CD4-positive, alpha-beta memory T cell (primary cell): ENCODE measurements around the gene ZNF506. TPM values are rescaled to one million over a fixed set of nuclear protein-coding genes. Genes with fewer than 3 reads are reported as not detected.
"Not testable (repeated sequence)": the region's sequence is repeated elsewhere in the genome, so short reads cannot be mapped to it uniquely, and the experiment has no call there.

ENCODE experiments used
- CTCF ChIA-PET: fragments of 350-600 bp; sonication (Branson Sonifier 250); formaldehyde crosslinking; loops from one replicate; lab custom pipeline; 2021; ENCODE audit warnings: inconsistent platforms; ENCODE audit not compliant: partially characterized antibody; lab: Charles Lee
- POLR2A ChIA-PET: fragments of 350-600 bp; sonication (Branson Sonifier 250); formaldehyde crosslinking; loops from one replicate; lab custom pipeline; 2021; ENCODE audit not compliant: partially characterized antibody; lab: Charles Lee
- DNase-seq, 5 donors: peaks; one replicate each; pipeline versions ENCODE4 v3.0.0 to v3.0.0-alpha.2; 2020 to 2022; ENCODE audit warnings: mixed read lengths in 1 of 5
- H3K27ac ChIP-seq: one replicate; pipeline ENCODE4 v1.7.0; 2013; ENCODE audit warnings: low read depth, low read length
- H3K27me3 ChIP-seq: 2 replicates; pipeline ENCODE4 v1.7.0; 2013; ENCODE audit warnings: mild to moderate bottlenecking, low read length, moderate library complexity; ENCODE audit not compliant: insufficient read depth
- H3K36me3 ChIP-seq: 2 replicates; pipeline ENCODE4 v1.7.0; 2013; ENCODE audit warnings: mild to moderate bottlenecking, low read length, moderate library complexity; ENCODE audit not compliant: insufficient read depth
- H3K4me1 ChIP-seq: 2 replicates; pipeline ENCODE4 v1.7.0; 2013; ENCODE audit warnings: mild to moderate bottlenecking, low read length, moderate library complexity; ENCODE audit not compliant: insufficient read depth
- H3K4me3 ChIP-seq, 2 donors: one replicate each; pipeline ENCODE4 v1.7.0; 2013; ENCODE audit warnings: low read length in 2 of 2, mild to moderate bottlenecking in 1 of 2
- H3K9me3 ChIP-seq, 2 donors: one replicate each; pipeline ENCODE4 v1.7.0; 2013; ENCODE audit warnings: low read length in 2 of 2, control low read depth in 1 of 2; ENCODE audit not compliant: control insufficient read depth in 1 of 2
- H3K27ac Mint-ChIP-seq, 7 donors: one replicate each; pipeline ENCODE4 v1.8.0; 2020 to 2021; ENCODE audit warnings: mixed read lengths in 7 of 7, mild to moderate bottlenecking in 6 of 7, inconsistent platforms in 3 of 7, moderate library complexity in 3 of 7
- H3K27me3 Mint-ChIP-seq, 2 donors: one replicate each; pipeline ENCODE4 v1.8.0; 2020 to 2021; ENCODE audit warnings: mixed read lengths in 2 of 2
- H3K36me3 Mint-ChIP-seq, 2 donors: one replicate each; pipeline ENCODE4 v1.8.0; 2020 to 2021; ENCODE audit warnings: mixed read lengths in 2 of 2, inconsistent platforms in 1 of 2, mild to moderate bottlenecking in 1 of 2
- H3K4me1 Mint-ChIP-seq, 4 donors: one replicate each; pipeline ENCODE4 v1.8.0; 2020 to 2021; ENCODE audit warnings: mixed read lengths in 4 of 4, mild to moderate bottlenecking in 1 of 4
- H3K4me3 Mint-ChIP-seq, 8 donors: one replicate each; pipeline ENCODE4 v1.8.0; 2020 to 2021; ENCODE audit warnings: mixed read lengths in 8 of 8, mild to moderate bottlenecking in 7 of 8, moderate library complexity in 6 of 8, inconsistent platforms in 3 of 8
- H3K9me3 Mint-ChIP-seq, 8 donors: one replicate each; pipeline ENCODE4 v1.8.0; 2020 to 2021; ENCODE audit warnings: mixed read lengths in 8 of 8, mild to moderate bottlenecking in 5 of 8, inconsistent platforms in 3 of 8, moderate library complexity in 1 of 8
- intact Hi-C: fragments of 100-400 bp; cut with micrococcal nuclease; formaldehyde crosslinking; loops from one replicate; pipeline ENCODE4 v1.15.1; 2023
- polyA plus RNA-seq, 2 donors: library from polyadenylated mRNA; unstranded; fragments of 300-500 nt; fragmentation: Illumina TruSeq; gene quantifications; one replicate each; pipeline ENCODE4 v1.2.3, GENCODE V29; 2021
- total RNA-seq, 2 experiments: library from RNA; stranded (reverse); gene quantifications; one replicate each; pipeline ENCODE4 v1.2.3, GENCODE V29; 2021

Gene ZNF506
- total and polyA plus RNA-seq, 4 experiments from 2014 or later: 9.6 to 80.5 (median 52.8) TPM

DNA sequence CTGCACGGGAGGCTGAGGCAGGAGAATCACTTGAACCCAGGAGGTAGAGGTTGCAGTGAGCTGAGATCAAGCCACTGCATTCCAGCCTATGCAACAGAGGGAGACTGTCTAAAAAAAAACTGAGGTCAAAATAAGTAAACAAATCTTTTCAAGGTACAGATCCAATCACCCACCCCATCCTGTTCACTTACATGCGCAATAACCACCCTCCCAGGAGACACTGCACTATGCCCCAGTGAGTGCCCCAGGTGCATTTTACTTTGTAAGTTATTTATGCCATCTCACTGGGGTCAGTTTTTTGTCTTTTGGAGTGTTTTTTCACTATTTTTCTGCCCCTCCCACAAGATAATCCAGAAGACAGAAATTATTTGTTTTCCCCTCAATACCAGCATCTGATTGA is 37.2 kb upstream of the ZNF506 start:
- H3K4me3 ChIP-seq: no peak overlapping the region
- H3K27ac ChIP-seq: no peak overlapping the region
- Mint-ChIP-seq H3K36me3 (peaks cover 0 to 3% of the 10 kb centered on the region in 2 donors), H3K27me3 (peaks cover 0 to 1% of the 10 kb centered on the region in 2 donors), H3K9me3 (no peaks in the 10 kb centered on the region), H3K4me1 (peaks cover 4 to 13% (median 8%) of the 10 kb centered on the region in 4 donors), H3K27ac (no peak overlapping the region), H3K4me3 (no peak overlapping the region)
- intact Hi-C loops: no loop called here
- no peak for DNase-seq
- no peaks in the 10 kb centered on the region for H3K36me3 ChIP-seq
- no peaks in the 10 kb centered on the region for H3K27me3 ChIP-seq
- ChIA-PET POLR2A (no interaction called here), CTCF (no interaction called here)
- no peaks in the 10 kb centered on the region for H3K9me3 ChIP-seq
- H3K4me1 ChIP-seq: no peaks in the 10 kb centered on the region

DNA sequence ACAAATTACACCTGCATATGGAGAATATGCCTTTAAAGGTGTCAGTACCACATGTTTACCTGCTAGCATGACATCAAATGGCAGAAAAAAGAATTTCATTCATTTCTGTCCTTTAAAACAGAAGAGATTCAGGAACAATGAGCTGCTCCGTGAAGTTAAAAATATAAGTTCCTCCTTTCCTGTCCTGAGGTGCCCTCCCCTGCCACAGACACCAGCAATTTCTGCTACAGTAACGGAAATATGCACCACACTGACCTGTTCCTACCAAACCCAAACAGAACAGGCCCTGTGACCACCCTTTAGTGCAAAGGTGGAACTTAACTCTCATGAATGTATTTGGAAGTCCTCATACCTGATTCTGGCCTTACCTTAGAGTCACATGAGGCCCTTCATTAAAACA is 30.2 kb upstream of the ZNF506 start:
- H3K27me3 ChIP-seq, CTCF ChIA-PET, POLR2A ChIA-PET, H3K27ac ChIP-seq, intact Hi-C loops, H3K4me1 ChIP-seq, H3K9me3 Mint-ChIP-seq, H3K36me3 ChIP-seq, DNase-seq, H3K4me1 Mint-ChIP-seq, H3K27ac Mint-ChIP-seq, H3K4me3 Mint-ChIP-seq, H3K9me3 ChIP-seq, H3K27me3 Mint-ChIP-seq, H3K36me3 Mint-ChIP-seq, H3K4me3 ChIP-seq: not testable (repeated sequence)

DNA sequence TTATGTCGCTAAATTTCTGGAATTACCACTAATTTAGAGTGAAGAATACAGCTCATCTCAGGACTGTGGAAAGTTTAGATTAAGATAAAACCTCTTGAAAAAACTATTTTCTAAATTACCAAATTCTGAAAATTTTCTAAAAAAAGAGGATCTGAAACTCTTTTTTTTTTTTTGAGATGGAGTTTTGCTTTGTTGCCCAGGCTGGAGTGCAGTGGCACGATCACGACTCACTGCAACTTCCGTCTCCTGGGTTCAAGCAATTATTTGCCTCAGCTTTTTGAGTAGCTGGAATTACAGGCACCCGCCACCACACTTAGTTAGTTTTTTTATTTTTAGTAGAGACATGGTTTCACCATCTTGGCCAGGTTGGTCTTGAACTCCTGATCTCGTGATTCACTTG is 27.5 kb upstream of the ZNF506 start:
- no peak for DNase-seq
- no peaks in the 10 kb centered on the region for H3K27me3 ChIP-seq
- CTCF ChIA-PET: no interaction called here
- H3K27ac ChIP-seq: no peak overlapping the region
- no peaks in the 10 kb centered on the region for H3K9me3 ChIP-seq
- H3K4me3 ChIP-seq: no peak overlapping the region
- Mint-ChIP-seq H3K4me3 (no peak overlapping the region), H3K4me1 (no peaks in the 10 kb centered on the region), H3K27ac (no peak overlapping the region), H3K36me3 (no peaks in the 10 kb centered on the region), H3K27me3 (no peaks in the 10 kb centered on the region), H3K9me3 (peaks cover 0 to 9% (median 0%) of the 10 kb centered on the region in 8 donors)
- H3K36me3 ChIP-seq: no peaks in the 10 kb centered on the region
- H3K4me1 ChIP-seq: no peaks in the 10 kb centered on the region
- intact Hi-C loops: no loop called here
- POLR2A ChIA-PET: no interaction called here

DNA sequence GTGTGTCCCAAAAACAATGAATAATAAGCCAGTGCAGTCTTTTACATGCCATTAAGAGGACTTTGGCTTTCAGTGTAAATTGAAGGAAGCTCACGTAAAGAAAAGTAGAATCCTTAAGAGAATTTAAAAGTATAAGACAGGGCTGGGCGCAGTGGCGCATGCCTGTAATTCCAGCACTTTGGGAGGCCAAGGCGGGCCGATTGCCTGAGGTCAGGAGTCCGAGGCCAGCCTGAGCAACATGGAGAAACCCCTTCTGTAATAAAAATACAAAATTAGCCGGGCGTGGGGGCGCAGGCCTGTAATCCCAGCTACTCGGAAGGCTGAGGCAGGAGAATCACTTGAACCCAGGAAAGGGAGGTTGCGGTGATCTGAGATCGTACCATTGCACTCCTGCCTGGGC is 26.2 kb upstream of the ZNF506 start:
- Histone ChIP-seq H3K27ac (no peak overlapping the region), H3K36me3 (no peaks in the 10 kb centered on the region), H3K4me1 (no peaks in the 10 kb centered on the region), H3K9me3 (no peaks in the 10 kb centered on the region), H3K27me3 (no peaks in the 10 kb centered on the region), H3K4me3 (no peak overlapping the region)
- H3K4me1 Mint-ChIP-seq: no peaks in the 10 kb centered on the region
- H3K27ac Mint-ChIP-seq: no peak overlapping the region
- peaks cover 0 to 1% of the 10 kb centered on the region in 2 donors for H3K36me3 Mint-ChIP-seq
- no peak for DNase-seq
- H3K27me3 Mint-ChIP-seq: no peaks in the 10 kb centered on the region
- ChIA-PET CTCF (no interaction called here), POLR2A (no interaction called here)
- intact Hi-C loops: no loop called here
- H3K9me3 Mint-ChIP-seq: peaks cover 0 to 20% (median 3%) of the 10 kb centered on the region in 8 donors
- H3K4me3 Mint-ChIP-seq: no peak overlapping the region

DNA sequence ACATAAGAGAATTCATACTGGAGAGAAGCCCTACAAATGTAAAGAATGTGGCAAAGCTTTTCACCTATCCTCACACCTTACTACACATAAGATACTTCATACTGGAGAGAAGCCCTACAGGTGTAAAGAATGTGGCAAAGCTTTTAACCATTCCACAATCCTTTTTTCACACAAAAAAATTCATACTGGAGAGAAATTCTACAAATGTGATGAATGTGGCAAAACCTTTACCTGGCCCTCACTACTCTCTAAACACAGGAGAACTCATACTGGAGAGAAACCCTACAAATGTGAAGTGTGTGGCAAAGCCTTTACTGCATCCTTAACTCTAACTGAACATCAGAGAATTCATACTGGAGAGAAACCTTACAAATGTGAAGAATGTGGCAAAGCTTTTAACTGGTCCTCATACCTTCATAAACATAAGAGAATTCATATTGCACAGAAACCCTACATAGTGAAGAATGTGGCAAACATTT is 14.0 kb upstream of the ZNF506 start:
- Mint-ChIP-seq H3K27me3 (no peaks in the 10 kb centered on the region), H3K4me1 (no peaks in the 10 kb centered on the region), H3K27ac (no peak overlapping the region), H3K9me3 (peaks cover 2 to 80% (median 61%) of the 10 kb centered on the region in 8 donors), H3K36me3 (peaks cover 17 to 29% of the 10 kb centered on the region in 2 donors), H3K4me3 (no peak overlapping the region)
- ChIA-PET POLR2A (interaction anchor here (1.4 kb wide), 1 partner anchor 14 kb away, joined by 3 read pairs; the partner anchor contains the start of gene ZNF506), CTCF (no interaction called here)
- Histone ChIP-seq H3K27me3 (no peaks in the 10 kb centered on the region), H3K4me3 (no peak overlapping the region), H3K36me3 (no peaks in the 10 kb centered on the region), H3K9me3 (peaks cover 0 to 35% of the 10 kb centered on the region in 2 donors), H3K4me1 (no peaks in the 10 kb centered on the region), H3K27ac (no peak overlapping the region)
- DNase-seq: no peak
- intact Hi-C loops: no loop called here

DNA sequence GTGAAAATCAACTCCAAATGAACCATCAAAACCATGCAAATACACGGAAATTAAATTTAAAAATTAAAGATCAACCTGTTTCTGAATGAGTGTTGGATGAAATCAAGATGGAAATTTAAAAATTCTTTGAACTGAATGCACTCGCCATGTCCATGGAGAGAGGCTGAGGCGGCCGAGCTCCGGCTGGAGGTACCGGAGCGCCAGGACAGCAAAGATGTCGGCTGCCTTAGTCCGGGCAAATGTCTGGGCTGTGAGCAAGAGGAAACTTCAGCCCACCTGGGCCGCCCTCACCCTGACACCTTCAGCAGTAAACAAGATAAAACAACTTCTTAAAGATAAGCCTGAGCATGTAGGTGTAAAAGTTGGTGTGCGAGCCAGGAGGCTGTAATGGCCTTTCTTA is 5.3 kb upstream of the ZNF506 start:
- Histone ChIP-seq H3K27me3 (no peaks in the 10 kb centered on the region), H3K9me3 (peaks cover 0 to 15% of the 10 kb centered on the region in 2 donors), H3K4me3 (no peak overlapping the region), H3K27ac (no peak overlapping the region), H3K4me1 (peaks cover 4% of the 10 kb centered on the region), H3K36me3 (no peaks in the 10 kb centered on the region)
- CTCF ChIA-PET: no interaction called here
- Mint-ChIP-seq H3K36me3 (peaks cover 14 to 28% of the 10 kb centered on the region in 2 donors), H3K9me3 (peaks cover 0 to 66% (median 55%) of the 10 kb centered on the region in 8 donors), H3K4me1 (peaks cover 0 to 7% (median under 1%) of the 10 kb centered on the region in 4 donors), H3K27ac (no peak overlapping the region), H3K4me3 (no peak overlapping the region), H3K27me3 (no peaks in the 10 kb centered on the region)
- intact Hi-C loops: no loop called here
- no peak for DNase-seq
- POLR2A ChIA-PET: no interaction called here

DNA sequence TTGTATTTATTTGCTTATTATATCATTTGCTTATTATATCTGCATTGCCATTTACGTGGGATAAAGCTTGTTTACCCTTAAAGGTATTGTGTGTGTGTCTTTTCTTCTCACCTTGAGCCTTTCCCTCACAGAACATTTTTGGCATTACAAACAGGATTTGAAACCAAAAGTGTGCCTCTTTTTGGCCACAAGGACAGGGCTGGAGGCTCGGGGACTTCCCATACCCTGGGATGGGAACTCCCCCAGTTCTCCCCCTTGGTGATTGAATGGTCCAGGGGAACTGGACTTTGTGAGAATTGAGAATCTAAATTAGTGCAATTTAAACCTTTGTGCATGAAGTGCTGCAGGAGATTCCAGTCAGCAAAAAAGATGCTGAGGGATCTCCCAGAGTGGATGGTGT is 2.4 kb upstream of the ZNF506 start:
- Histone ChIP-seq H3K4me1 (peaks cover 19% of the 10 kb centered on the region), H3K27me3 (no peaks in the 10 kb centered on the region), H3K27ac (no peak overlapping the region), H3K36me3 (no peaks in the 10 kb centered on the region), H3K4me3 (no peak overlapping the region), H3K9me3 (peaks cover 0 to 4% of the 10 kb centered on the region in 2 donors)
- H3K4me1 Mint-ChIP-seq: peaks cover 7 to 35% (median 18%) of the 10 kb centered on the region in 4 donors
- peaks cover 0 to 43% (median 31%) of the 10 kb centered on the region in 8 donors for H3K9me3 Mint-ChIP-seq
- peak overlapping the region in 1 of 7 donors; percentile 50 for H3K27ac Mint-ChIP-seq
- no peaks in the 10 kb centered on the region for H3K27me3 Mint-ChIP-seq
- DNase-seq: no peak
- POLR2A ChIA-PET: interaction anchor here (1.1 to 5.2 kb wide), 2 partner anchors 43 to 77 kb away, joined by 3 to 132 read pairs; partner anchors contain the start of genes ZNF253 and ZNF93
- CTCF ChIA-PET: no interaction called here
- peaks cover 27 to 29% of the 10 kb centered on the region in 2 donors for H3K36me3 Mint-ChIP-seq
- intact Hi-C loops: no loop called here
- H3K4me3 Mint-ChIP-seq: peak overlapping the region in 1 of 8 donors; percentile 52
